Erythroblast (primary cell): ENCODE results near the gene ADCY5.

ENCODE experiments used
- GATA1 ChIP-seq: IDR thresholded peaks from 2 replicates; pipeline ENCODE4 v1.6.1; 2011; ENCODE audit warnings: low read depth, mild to moderate bottlenecking, control low read depth, low read length, moderate library complexity
- POLR2A ChIP-seq: IDR thresholded peaks from 2 replicates; pipeline ENCODE4 v1.6.1; 2011; ENCODE audit warnings: mild to moderate bottlenecking, low read length

GRCh38 chr3:123442908-123443307 lies 6.0 kb downstream of the ADCY5 start:
- TF ChIP-seq POLR2A, result no peak
- TF ChIP-seq GATA1, result no peak
